Measurements from ENCODE around the gene POLR2F.

GRCh38 chr22:37932401-37932800 lies 21.1 kb upstream of the POLR2F start:
- TF ChIP-seq ATF2 (tag by site-specific recombination; IDR thresholded peaks at IDR 0.05; ENCODE audit: low read depth) (no peak), YY1 (tag by site-specific recombination; IDR thresholded peaks at IDR 0.05) (no peak), CTCF (tag by site-specific recombination; IDR thresholded peaks at IDR 0.05) (no peak), ZNF610 (tag by site-specific recombination; IDR thresholded peaks at IDR 0.05; ENCODE audit: borderline replicate concordance) (no peak), ZNF416 (tag by site-specific recombination; IDR thresholded peaks at IDR 0.05) (no peak), ZNF518A (tag by site-specific recombination; conservative IDR thresholded peaks at IDR 0.05; ENCODE audit: low read depth) (no peak), ZNF549 (tag by site-specific recombination; IDR thresholded peaks at IDR 0.05) (no peak)
